ENCODE results near the gene KCNQ1.

KCNQ1 gene

GRCh38 chr11:2807025-2807681 is 362.3 kb downstream of the KCNQ1 start:
- no peaks in the 10 kb centered on the region for H3K27me3 ChIP-seq (replicated peaks; ENCODE audit: control insufficient read depth, insufficient read depth, low read length, poor library complexity, severe bottlenecking)
- H3K27ac ChIP-seq (ENCODE audit: insufficient read depth, low read length, poor library complexity, severe bottlenecking) = no peak overlapping the region
- H3K36me3 ChIP-seq (ENCODE audit: control insufficient read depth, insufficient read depth, low read length) = no peaks in the 10 kb centered on the region
- no peak overlapping the region for H3K4me3 ChIP-seq (ENCODE audit: insufficient read depth, low read depth, low read length, poor library complexity, severe bottlenecking)
- H3K4me1 ChIP-seq (ENCODE audit: control insufficient read depth, insufficient read depth, low read length, poor library complexity, severe bottlenecking) = no peaks in the 10 kb centered on the region
- no peaks in the 10 kb centered on the region for H3K9me3 ChIP-seq (ENCODE audit: control insufficient read depth, low read length)
- no peak for DNase-seq

- no peak overlapping the region for H3K27ac ChIP-seq (ENCODE audit: insufficient read depth, low read length, poor library complexity, severe bottlenecking)
- no peaks in the 10 kb centered on the region for H3K4me1 ChIP-seq (ENCODE audit: control insufficient read depth, insufficient read depth, low read length, poor library complexity, severe bottlenecking)
- no peak for DNase-seq
These were observed 363.0 kb downstream of the KCNQ1 start for GRCh38 chr11:2807801-2808241.

DNA sequence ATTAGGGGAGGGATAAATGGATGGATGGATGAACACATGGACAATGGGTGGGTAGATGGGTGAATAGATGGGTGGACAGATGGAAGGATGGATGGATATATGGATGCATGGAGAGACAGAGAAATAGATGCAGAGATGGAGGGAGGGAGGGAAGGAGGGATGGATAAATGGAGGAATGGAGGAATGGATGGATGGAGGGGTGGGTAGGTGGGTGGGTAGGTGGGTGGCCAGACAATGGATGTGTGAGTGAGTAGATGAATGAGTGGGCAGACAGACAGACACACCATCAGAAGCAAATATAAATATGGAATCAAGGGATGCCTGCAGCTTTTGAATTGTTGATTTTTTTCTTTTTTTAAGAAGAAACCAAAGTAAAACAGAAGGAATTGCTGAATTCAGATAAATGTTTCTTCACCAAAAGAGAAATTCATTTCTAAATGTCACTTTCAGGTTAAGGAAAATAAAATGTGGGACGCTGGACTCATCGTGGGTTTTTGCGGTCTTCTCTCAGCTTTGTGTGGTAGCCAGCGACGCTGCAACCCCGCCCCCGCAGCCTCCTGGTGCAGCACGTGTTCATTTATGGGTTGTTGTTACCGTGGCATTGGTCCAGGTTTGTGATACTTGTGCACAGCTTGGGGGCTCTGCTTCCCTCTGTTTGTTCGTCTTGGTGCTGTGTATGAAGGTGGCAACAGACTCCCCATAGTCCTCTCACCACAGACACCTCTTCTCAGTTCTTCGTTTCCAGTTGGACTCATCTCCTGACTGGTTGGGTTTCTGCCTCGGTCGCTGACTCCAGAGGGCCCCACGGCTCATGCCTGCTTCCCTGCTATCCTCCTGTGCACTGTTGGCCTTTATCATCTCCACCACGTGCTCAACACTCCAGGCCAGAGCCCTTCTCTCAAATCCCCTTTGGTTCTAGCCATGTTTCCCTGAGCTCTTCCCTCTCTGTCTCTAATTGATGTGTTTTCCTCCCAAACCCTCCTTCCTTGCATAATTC is 364.3 kb downstream of the KCNQ1 start:
- Histone ChIP-seq H3K4me3 (ENCODE audit: insufficient read depth, low read depth, low read length, poor library complexity, severe bottlenecking) (no peak overlapping the region), H3K27me3 (replicated peaks; ENCODE audit: control insufficient read depth, insufficient read depth, low read length, poor library complexity, severe bottlenecking) (no peaks in the 10 kb centered on the region), H3K4me1 (ENCODE audit: control insufficient read depth, insufficient read depth, low read length, poor library complexity, severe bottlenecking) (no peaks in the 10 kb centered on the region), H3K36me3 (ENCODE audit: control insufficient read depth, insufficient read depth, low read length) (no peaks in the 10 kb centered on the region), H3K9me3 (ENCODE audit: control insufficient read depth, low read length) (no peaks in the 10 kb centered on the region), H3K27ac (ENCODE audit: insufficient read depth, low read length, poor library complexity, severe bottlenecking) (no peak overlapping the region)
- no peak for DNase-seq

More at GRCh38 chr11:2807801-2808241, 363.0 kb downstream of the KCNQ1 start:
- Histone ChIP-seq H3K4me3 (ENCODE audit: insufficient read depth, low read depth, low read length, poor library complexity, severe bottlenecking) (no peak overlapping the region), H3K9me3 (ENCODE audit: control insufficient read depth, low read length) (no peaks in the 10 kb centered on the region), H3K27me3 (replicated peaks; ENCODE audit: control insufficient read depth, insufficient read depth, low read length, poor library complexity, severe bottlenecking) (no peaks in the 10 kb centered on the region), H3K36me3 (ENCODE audit: control insufficient read depth, insufficient read depth, low read length) (no peaks in the 10 kb centered on the region)

DNA sequence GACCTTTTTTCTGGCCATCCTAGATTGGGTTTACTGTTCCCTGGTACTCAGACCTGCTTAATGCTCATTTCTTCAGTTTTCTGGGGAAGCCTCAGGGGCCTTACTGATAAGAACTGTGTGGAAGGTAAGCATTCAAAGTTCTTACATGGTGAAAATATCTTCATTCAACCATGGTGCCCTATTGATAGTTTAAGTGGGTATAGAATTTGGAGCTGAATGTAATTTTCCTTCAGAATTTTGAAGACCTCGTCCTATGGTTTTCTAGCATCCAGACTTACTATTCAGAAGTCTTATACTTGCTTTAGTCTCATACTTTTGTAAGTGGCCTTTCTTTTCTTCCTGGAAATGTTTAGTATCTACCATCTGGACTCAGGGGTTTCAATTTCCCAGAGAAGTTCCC is 365.0 kb downstream of the KCNQ1 start:
- Histone ChIP-seq H3K36me3 (ENCODE audit: control insufficient read depth, insufficient read depth, low read length) (no peaks in the 10 kb centered on the region), H3K4me3 (ENCODE audit: insufficient read depth, low read depth, low read length, poor library complexity, severe bottlenecking) (no peak overlapping the region), H3K9me3 (ENCODE audit: control insufficient read depth, low read length) (no peaks in the 10 kb centered on the region), H3K27ac (ENCODE audit: insufficient read depth, low read length, poor library complexity, severe bottlenecking) (no peak overlapping the region), H3K4me1 (ENCODE audit: control insufficient read depth, insufficient read depth, low read length, poor library complexity, severe bottlenecking) (no peaks in the 10 kb centered on the region), H3K27me3 (replicated peaks; ENCODE audit: control insufficient read depth, insufficient read depth, low read length, poor library complexity, severe bottlenecking) (no peaks in the 10 kb centered on the region)
- DNase-seq = no peak

DNA sequence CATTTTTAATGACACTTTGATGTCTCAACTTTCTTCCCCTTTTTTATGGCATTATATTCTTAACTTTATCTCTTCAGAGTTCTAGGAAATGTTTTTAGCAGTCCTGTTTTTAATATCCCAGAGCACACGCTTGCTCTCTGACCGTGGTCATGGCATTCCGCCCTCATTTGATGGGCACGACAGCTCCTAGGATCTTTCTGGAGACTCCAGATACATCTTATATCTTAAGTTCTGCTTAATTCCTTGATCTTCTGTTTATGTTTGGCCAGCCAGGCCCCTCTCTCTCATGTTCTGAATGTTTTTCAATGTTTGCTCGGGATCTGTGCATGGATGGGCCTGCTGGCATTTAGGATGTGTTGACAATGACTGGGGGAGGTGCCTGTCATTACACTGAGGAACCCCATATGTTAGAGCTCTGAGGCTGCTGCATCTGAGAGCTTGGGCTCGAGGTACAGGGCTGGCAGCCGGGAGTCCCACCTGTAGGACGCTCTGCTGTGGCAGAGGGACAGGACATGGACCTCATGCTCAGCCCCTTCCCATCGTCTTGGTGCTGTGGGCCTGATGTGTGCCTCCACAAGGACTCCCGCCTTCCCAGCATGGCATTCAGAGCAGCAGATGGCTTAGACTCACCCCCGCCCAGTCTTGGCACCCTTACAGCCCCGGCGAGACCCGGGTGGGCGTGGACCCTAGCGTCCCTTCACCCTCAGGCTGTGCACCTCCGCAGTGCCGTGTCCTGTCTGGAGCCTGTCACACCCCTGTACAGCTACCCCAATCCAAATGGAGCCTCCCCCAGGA is 365.8 kb downstream of the KCNQ1 start:
- Histone ChIP-seq H3K27me3 (replicated peaks; ENCODE audit: control insufficient read depth, insufficient read depth, low read length, poor library complexity, severe bottlenecking) (no peaks in the 10 kb centered on the region), H3K27ac (ENCODE audit: insufficient read depth, low read length, poor library complexity, severe bottlenecking) (no peak overlapping the region), H3K4me3 (ENCODE audit: insufficient read depth, low read depth, low read length, poor library complexity, severe bottlenecking) (no peak overlapping the region), H3K9me3 (ENCODE audit: control insufficient read depth, low read length) (no peaks in the 10 kb centered on the region), H3K36me3 (ENCODE audit: control insufficient read depth, insufficient read depth, low read length) (no peaks in the 10 kb centered on the region), H3K4me1 (ENCODE audit: control insufficient read depth, insufficient read depth, low read length, poor library complexity, severe bottlenecking) (no peaks in the 10 kb centered on the region)
- no peak for DNase-seq

DNA sequence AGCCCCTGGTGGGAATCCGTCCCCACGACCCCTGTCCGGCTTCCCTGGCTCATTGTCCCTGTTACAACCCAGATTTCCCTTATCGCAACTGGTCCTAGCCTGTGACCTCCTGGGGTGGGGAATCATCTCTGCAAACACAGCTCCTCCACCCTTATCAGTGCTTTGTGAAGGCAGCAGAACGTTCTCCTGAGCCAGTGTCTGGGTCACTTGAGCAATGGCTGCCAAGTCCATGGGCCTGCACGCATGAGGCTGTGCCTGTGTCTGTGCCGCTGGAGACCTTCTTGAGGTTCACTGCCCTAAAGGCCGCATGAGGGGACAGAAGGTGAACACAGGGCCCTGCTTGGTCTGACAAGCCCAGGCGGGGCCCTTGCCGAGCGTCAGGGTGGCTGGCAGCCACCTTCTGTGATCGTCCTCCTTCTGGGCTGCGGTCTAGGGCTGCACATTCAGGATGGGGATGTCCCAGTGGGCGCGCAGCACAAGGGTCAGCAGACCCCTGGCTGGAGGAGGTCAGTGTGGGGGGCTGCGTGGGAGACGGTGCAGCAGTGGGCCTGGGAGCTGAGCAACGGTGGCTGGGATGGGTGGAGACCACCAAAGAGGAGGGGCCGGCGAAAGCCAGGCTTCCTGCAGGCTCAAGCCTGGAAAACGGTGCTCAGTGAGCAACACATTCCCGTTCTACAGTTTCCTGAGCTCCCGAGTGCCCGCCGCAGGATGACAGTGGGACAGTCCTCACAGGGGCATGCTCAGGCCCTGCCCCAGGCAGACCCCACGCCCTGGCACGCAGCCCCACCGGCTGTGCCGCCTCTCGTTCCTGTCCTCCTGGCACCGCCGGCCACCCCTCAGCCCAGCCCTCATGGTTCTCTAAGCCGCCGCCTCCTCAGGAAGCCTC is 366.6 kb downstream of the KCNQ1 start:
- DNase-seq = no peak
- no peak overlapping the region for H3K27ac ChIP-seq (ENCODE audit: insufficient read depth, low read length, poor library complexity, severe bottlenecking)
- H3K4me1 ChIP-seq (ENCODE audit: control insufficient read depth, insufficient read depth, low read length, poor library complexity, severe bottlenecking) = no peaks in the 10 kb centered on the region
- H3K4me3 ChIP-seq (ENCODE audit: insufficient read depth, low read depth, low read length, poor library complexity, severe bottlenecking) = no peak overlapping the region
- no peaks in the 10 kb centered on the region for H3K9me3 ChIP-seq (ENCODE audit: control insufficient read depth, low read length)
- no peaks in the 10 kb centered on the region for H3K36me3 ChIP-seq (ENCODE audit: control insufficient read depth, insufficient read depth, low read length)
- H3K27me3 ChIP-seq (replicated peaks; ENCODE audit: control insufficient read depth, insufficient read depth, low read length, poor library complexity, severe bottlenecking) = no peaks in the 10 kb centered on the region

GRCh38 chr11:2812371-2812991 is 367.7 kb downstream of the KCNQ1 start:
- Histone ChIP-seq H3K9me3 (ENCODE audit: control insufficient read depth, low read length) (no peaks in the 10 kb centered on the region), H3K27ac (ENCODE audit: insufficient read depth, low read length, poor library complexity, severe bottlenecking) (no peak overlapping the region), H3K27me3 (replicated peaks; ENCODE audit: control insufficient read depth, insufficient read depth, low read length, poor library complexity, severe bottlenecking) (no peaks in the 10 kb centered on the region), H3K4me3 (ENCODE audit: insufficient read depth, low read depth, low read length, poor library complexity, severe bottlenecking) (no peak overlapping the region), H3K36me3 (ENCODE audit: control insufficient read depth, insufficient read depth, low read length) (no peaks in the 10 kb centered on the region), H3K4me1 (ENCODE audit: control insufficient read depth, insufficient read depth, low read length, poor library complexity, severe bottlenecking) (no peaks in the 10 kb centered on the region)
- no peak for DNase-seq

GRCh38 chr11:2813141-2813908 is 368.5 kb downstream of the KCNQ1 start:
- Histone ChIP-seq H3K4me3 (ENCODE audit: insufficient read depth, low read depth, low read length, poor library complexity, severe bottlenecking) (no peak overlapping the region), H3K27ac (ENCODE audit: insufficient read depth, low read length, poor library complexity, severe bottlenecking) (no peak overlapping the region), H3K4me1 (ENCODE audit: control insufficient read depth, insufficient read depth, low read length, poor library complexity, severe bottlenecking) (no peaks in the 10 kb centered on the region), H3K27me3 (replicated peaks; ENCODE audit: control insufficient read depth, insufficient read depth, low read length, poor library complexity, severe bottlenecking) (no peaks in the 10 kb centered on the region), H3K36me3 (ENCODE audit: control insufficient read depth, insufficient read depth, low read length) (no peaks in the 10 kb centered on the region), H3K9me3 (ENCODE audit: control insufficient read depth, low read length) (no peaks in the 10 kb centered on the region)
- no peak for DNase-seq
